MM.1S (cell line): ENCODE data around the gene CYP4F2.
"Not testable (repeated sequence)": the region's sequence is repeated elsewhere in the genome, so short reads cannot be mapped to it uniquely, and the experiment has no call there.

ENCODE experiments used
- DNase-seq: peaks from one replicate; pipeline ENCODE4 v3.0.0-alpha.2; 2015
- H2AFZ ChIP-seq: fragments of 300-600 bp; sonication (generic); 2 replicates; pipeline ENCODE4 v1.6.0; 2016; ENCODE audit warnings: antibody characterized with exemption, low read length
- H3F3A ChIP-seq: fragments of 300-600 bp; sonication (generic); 2 replicates; pipeline ENCODE4 v1.6.1; 2016; ENCODE audit warnings: mild to moderate bottlenecking, antibody characterized with exemption, low read length, moderate library complexity, mixed read lengths; ENCODE audit not compliant: insufficient read depth
- H3K27ac ChIP-seq: fragments of 300-600 bp; sonication (generic); 2 replicates; pipeline ENCODE4 v1.5.1; 2016; ENCODE audit warnings: mild to moderate bottlenecking, low read length
- H3K27me3 ChIP-seq: fragments of 300-600 bp; sonication (generic); replicated peaks from 2 replicates; pipeline ENCODE4 v1.6.0; 2016; ENCODE audit warnings: low read length; ENCODE audit not compliant: insufficient read depth
- H3K36me3 ChIP-seq: fragments of 300-600 bp; sonication (generic); replicated peaks from 2 replicates; pipeline ENCODE4 v1.6.1; 2016; ENCODE audit warnings: mild to moderate bottlenecking, low read length, mixed read lengths; ENCODE audit not compliant: insufficient read depth
- H3K4me1 ChIP-seq: fragments of 300-600 bp; sonication (generic); 2 replicates; pipeline ENCODE4 v1.6.1; 2016; ENCODE audit warnings: low read length, mixed read lengths
- H3K4me2 ChIP-seq: fragments of 300-600 bp; sonication (generic); 2 replicates; pipeline ENCODE4 v1.6.0; 2016; ENCODE audit warnings: low read depth, low read length
- H3K4me3 ChIP-seq: fragments of 300-600 bp; sonication (generic); 2 replicates; pipeline ENCODE4 v1.5.1; 2016; ENCODE audit warnings: low read length, mixed read lengths
- H3K79me2 ChIP-seq: fragments of 300-600 bp; sonication (generic); 2 replicates; pipeline ENCODE4 v1.6.1; 2016; ENCODE audit warnings: mixed run types, low read length, mixed read lengths
- H3K9ac ChIP-seq: fragments of 300-600 bp; sonication (generic); 2 replicates; pipeline ENCODE4 v1.6.1; 2016; ENCODE audit warnings: low read length, mixed read lengths
- H3K9me2 ChIP-seq: fragments of 300-600 bp; sonication (generic); replicated peaks from 2 replicates; pipeline ENCODE4 v1.6.1; 2016; ENCODE audit warnings: mild to moderate bottlenecking, low read length, mixed read lengths; ENCODE audit not compliant: insufficient read depth
- H3K9me3 ChIP-seq: fragments of 300-600 bp; sonication (generic); replicated peaks from 2 replicates; pipeline ENCODE4 v1.6.1; 2016; ENCODE audit warnings: mild to moderate bottlenecking, low read length, mixed read lengths; ENCODE audit not compliant: insufficient read depth
- H4K20me1 ChIP-seq: fragments of 300-600 bp; sonication (generic); 2 replicates; pipeline ENCODE4 v1.6.1; 2016; ENCODE audit warnings: mild to moderate bottlenecking, low read length, moderate library complexity, mixed read lengths; ENCODE audit not compliant: insufficient read depth
- EZH2 ChIP-seq: fragments of 300-600 bp; sonication (generic); optimal IDR thresholded peaks from 2 replicates; pipeline ENCODE3; 2017; ENCODE audit warnings: low read depth, mild to moderate bottlenecking, antibody characterized with exemption, low read length, mixed read lengths
- EZH2phosphoT487 ChIP-seq: fragments of 300-600 bp; sonication (generic); IDR thresholded peaks from 2 replicates; pipeline ENCODE4 v1.6.1; 2018; ENCODE audit warnings: antibody characterized with exemption, low read length
- TF ChIP-seq, protein P1 (sequence below): fragments of 300-600 bp; sonication (generic); IDR thresholded peaks from 2 replicates; pipeline ENCODE4 v1.5.1; 2016; ENCODE audit warnings: antibody characterized with exemption, low read length, mixed read lengths

Gene CYP4F2

DNA sequence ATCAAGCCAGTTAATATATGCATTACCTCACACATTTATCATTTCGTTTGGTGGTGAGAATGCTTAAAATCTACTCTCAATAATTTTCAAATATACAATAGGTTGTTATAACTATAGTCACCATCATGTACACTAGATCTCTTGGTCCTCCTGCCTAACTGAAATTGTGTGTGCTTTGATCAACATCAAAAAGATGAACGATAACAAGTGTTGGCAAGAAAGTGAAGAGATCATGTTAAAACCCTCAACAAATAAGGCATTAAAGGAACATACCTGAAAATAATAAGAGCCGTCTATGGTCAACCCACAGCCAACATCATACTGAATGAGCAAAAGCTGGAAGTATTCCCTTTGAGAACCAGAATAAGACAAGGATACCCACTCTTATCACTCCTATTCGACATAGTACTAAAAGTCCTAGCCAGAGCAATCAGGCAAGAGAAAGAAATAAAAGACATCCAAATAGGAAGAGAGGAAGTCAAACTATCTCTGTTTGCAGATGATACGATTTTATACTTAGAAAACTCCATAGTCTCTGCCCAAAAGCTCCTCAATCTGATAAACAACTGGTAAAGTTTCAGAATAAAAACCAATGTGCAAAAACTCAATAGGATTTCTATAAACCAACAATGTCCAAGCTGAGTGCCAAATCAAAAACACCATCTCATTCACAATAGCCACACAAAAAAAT, 54.5 kb downstream of the CYP4F2 start:
- TF ChIP-seq, protein P1, sequence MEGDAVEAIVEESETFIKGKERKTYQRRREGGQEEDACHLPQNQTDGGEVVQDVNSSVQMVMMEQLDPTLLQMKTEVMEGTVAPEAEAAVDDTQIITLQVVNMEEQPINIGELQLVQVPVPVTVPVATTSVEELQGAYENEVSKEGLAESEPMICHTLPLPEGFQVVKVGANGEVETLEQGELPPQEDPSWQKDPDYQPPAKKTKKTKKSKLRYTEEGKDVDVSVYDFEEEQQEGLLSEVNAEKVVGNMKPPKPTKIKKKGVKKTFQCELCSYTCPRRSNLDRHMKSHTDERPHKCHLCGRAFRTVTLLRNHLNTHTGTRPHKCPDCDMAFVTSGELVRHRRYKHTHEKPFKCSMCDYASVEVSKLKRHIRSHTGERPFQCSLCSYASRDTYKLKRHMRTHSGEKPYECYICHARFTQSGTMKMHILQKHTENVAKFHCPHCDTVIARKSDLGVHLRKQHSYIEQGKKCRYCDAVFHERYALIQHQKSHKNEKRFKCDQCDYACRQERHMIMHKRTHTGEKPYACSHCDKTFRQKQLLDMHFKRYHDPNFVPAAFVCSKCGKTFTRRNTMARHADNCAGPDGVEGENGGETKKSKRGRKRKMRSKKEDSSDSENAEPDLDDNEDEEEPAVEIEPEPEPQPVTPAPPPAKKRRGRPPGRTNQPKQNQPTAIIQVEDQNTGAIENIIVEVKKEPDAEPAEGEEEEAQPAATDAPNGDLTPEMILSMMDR, result no peak
- no peak overlapping the region for H2AFZ ChIP-seq
- H3F3A ChIP-seq, result no peaks in the 10 kb centered on the region
- H4K20me1 ChIP-seq, result no peaks in the 10 kb centered on the region
- H3K79me2 ChIP-seq, result no peaks in the 10 kb centered on the region
- H3K4me1 ChIP-seq, result no peaks in the 10 kb centered on the region
- no peaks in the 10 kb centered on the region for H3K36me3 ChIP-seq
- H3K9ac ChIP-seq, result no peak overlapping the region
- H3K9me2 ChIP-seq, result no peaks in the 10 kb centered on the region
- no peak for DNase-seq
- no peak overlapping the region for H3K27ac ChIP-seq
- peaks cover 65% of the 10 kb centered on the region for H3K27me3 ChIP-seq
- H3K4me3 ChIP-seq, result no peak overlapping the region
- H3K9me3 ChIP-seq, result no peaks in the 10 kb centered on the region
- H3K4me2 ChIP-seq, result no peak overlapping the region

DNA sequence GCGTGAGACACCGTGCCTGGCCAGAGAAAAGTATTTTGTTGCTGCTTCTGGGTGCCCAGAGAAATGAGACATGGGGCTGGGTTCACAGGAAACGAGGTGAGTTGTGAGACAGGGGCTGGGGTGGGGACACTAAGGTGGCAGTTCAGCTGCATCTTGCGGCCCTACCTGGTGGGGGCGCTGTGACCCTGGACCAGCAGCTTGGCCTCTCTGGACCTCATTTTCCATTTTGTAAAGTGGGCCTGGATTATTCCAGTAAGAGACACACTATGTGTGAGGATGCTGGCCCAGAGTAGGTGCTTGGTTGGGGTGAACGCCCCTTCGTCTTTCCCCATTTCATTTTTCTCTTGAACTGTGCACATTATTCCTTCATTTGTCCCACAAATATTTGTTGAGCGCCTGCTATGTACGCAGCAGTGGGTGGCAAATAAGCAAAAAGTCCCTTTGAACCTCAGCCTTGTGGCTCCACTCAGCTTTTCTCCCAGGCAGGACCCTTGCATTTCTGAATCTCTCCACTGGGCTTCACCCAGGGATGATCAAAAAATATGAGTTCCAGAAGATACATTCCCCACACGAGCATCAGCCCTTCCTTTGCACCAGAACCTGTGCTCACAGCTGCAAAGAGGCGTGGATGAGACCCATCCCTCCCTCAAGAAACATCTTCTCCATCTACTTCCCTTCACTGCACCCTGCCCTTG, 55.9 kb downstream of the CYP4F2 start:
- H3K4me2 ChIP-seq, result no peak overlapping the region
- H3F3A ChIP-seq, result no peaks in the 10 kb centered on the region
- H3K9ac ChIP-seq, result no peak overlapping the region
- DNase-seq, result no peak
- no peaks in the 10 kb centered on the region for H3K9me2 ChIP-seq
- no peaks in the 10 kb centered on the region for H3K79me2 ChIP-seq
- no peaks in the 10 kb centered on the region for H3K36me3 ChIP-seq
- no peak overlapping the region for H3K4me3 ChIP-seq
- no peaks in the 10 kb centered on the region for H3K4me1 ChIP-seq
- TF ChIP-seq EZH2 (no peak), EZH2phosphoT487 (no peak)
- TF ChIP-seq, protein P1, result no peak
- H2AFZ ChIP-seq, result no peak overlapping the region
- H3K27ac ChIP-seq, result no peak overlapping the region
- H4K20me1 ChIP-seq, result no peaks in the 10 kb centered on the region
- H3K9me3 ChIP-seq, result no peaks in the 10 kb centered on the region
- peaks cover 58% of the 10 kb centered on the region for H3K27me3 ChIP-seq

DNA sequence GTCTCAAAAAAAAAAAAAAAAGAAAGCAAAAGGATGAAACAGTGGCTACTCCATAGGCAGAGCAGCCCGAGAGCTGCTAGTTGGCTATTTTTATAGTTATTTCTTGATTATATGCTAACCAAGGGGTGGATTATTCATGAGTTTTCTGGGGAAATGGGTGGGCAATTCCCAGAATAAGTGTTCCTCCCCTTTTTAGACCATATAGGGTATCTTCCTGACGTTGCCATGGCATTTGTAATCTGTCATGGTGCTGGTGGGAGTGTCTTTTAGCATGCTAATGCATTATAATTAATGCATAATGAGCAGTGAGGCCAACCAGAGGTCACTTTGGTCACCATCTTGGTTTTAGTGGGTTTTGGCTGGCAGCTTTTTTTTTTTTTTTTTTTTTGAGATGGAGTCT, 57.0 kb downstream of the CYP4F2 start:
- TF ChIP-seq, protein P1, result no peak
- TF ChIP-seq EZH2phosphoT487 (no peak), EZH2 (no peak)
- H3K4me2 ChIP-seq, result no peak overlapping the region
- no peak overlapping the region for H3K4me3 ChIP-seq
- H3K9me3 ChIP-seq, result no peaks in the 10 kb centered on the region
- H3F3A ChIP-seq, result no peaks in the 10 kb centered on the region
- DNase-seq, result no peak
- no peak overlapping the region for H2AFZ ChIP-seq
- no peaks in the 10 kb centered on the region for H3K36me3 ChIP-seq
- H3K27ac ChIP-seq, result no peak overlapping the region
- no peaks in the 10 kb centered on the region for H3K79me2 ChIP-seq
- H3K9ac ChIP-seq, result no peak overlapping the region
- peaks cover 54% of the 10 kb centered on the region for H3K27me3 ChIP-seq
- H4K20me1 ChIP-seq, result no peaks in the 10 kb centered on the region
- H3K9me2 ChIP-seq, result no peaks in the 10 kb centered on the region
- H3K4me1 ChIP-seq, result 0 out of 2 replicates have a peak, but pooled peaks cover 3% of the 10 kb centered on the region

DNA sequence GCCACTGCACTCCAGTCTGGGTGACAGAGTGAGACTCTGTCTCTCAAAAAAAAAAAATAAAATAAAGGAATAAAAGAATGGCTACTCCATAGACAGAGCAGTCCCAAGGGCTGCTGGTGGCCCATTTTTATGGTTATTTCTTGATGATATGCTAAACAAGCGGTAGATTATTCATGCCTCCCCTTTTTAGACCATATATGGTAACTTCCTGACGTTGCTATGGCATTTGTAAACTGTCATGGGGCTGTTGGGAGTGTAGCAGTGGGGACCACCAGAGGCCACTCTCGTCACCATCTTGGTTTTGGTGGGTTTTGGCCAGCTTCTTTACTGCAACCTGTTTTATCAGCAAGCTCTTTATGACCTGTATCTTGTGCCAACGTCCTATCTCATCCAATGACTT, 58.0 kb downstream of the CYP4F2 start:
- H3K9me2 ChIP-seq, H3K79me2 ChIP-seq, H3K36me3 ChIP-seq, DNase-seq, H2AFZ ChIP-seq, H3K4me2 ChIP-seq, H3K4me3 ChIP-seq, H3K9ac ChIP-seq, H4K20me1 ChIP-seq, H3K4me1 ChIP-seq, H3K9me3 ChIP-seq, H3F3A ChIP-seq, H3K27ac ChIP-seq: not testable (repeated sequence)
- peaks cover 57% of the 10 kb centered on the region for H3K27me3 ChIP-seq
